Memory B cell (primary cell): ENCODE measurements around the gene LAMA5.

ENCODE experiments used
- ATAC-seq: fragments of 150-1000 bp; cut with Tn5 transposase; 2 replicates; pipeline ENCODE4 v1.10.0; 2021; ENCODE audit warnings: low read depth, mild to moderate bottlenecking, moderate library complexity
- DNase-seq, 2 donors: peaks; one replicate each; pipeline ENCODE4 v3.0.0; 2022; ENCODE audit warnings: low spot score in 2 of 2
- H3K27ac Mint-ChIP-seq: one replicate; pipeline ENCODE4 v1.8.0; 2022; ENCODE audit warnings: mild to moderate bottlenecking, moderate library complexity, mixed read lengths
- H3K27me3 Mint-ChIP-seq: one replicate; pipeline ENCODE4 v1.8.0; 2022; ENCODE audit warnings: mixed read lengths
- H3K36me3 Mint-ChIP-seq: one replicate; pipeline ENCODE4 v1.8.0; 2022; ENCODE audit warnings: mild to moderate bottlenecking, mixed read lengths
- H3K4me1 Mint-ChIP-seq: one replicate; pipeline ENCODE4 v1.8.0; 2022; ENCODE audit warnings: mixed read lengths
- H3K4me3 Mint-ChIP-seq: one replicate; pipeline ENCODE4 v1.8.0; 2022; ENCODE audit warnings: mild to moderate bottlenecking, moderate library complexity, mixed read lengths
- H3K9me3 Mint-ChIP-seq: one replicate; pipeline ENCODE4 v1.8.0; 2022; ENCODE audit warnings: mixed read lengths

The LAMA5 gene

GRCh38 chr20:62334881-62335280 is 32.2 kb downstream of the LAMA5 start:
- H3K4me1 Mint-ChIP-seq: peaks cover 36% of the 10 kb centered on the region
- H3K27ac Mint-ChIP-seq: no peak overlapping the region
- ATAC-seq: no peak

GRCh38 chr20:62333820-62334595 is 33.1 kb downstream of the LAMA5 start:
- H3K4me3 Mint-ChIP-seq: no peak overlapping the region
- H3K27me3 Mint-ChIP-seq: no peaks in the 10 kb centered on the region
- peaks cover 30% of the 10 kb centered on the region for H3K4me1 Mint-ChIP-seq
- ATAC-seq (no peak), DNase-seq (no peak)
- H3K9me3 Mint-ChIP-seq: peaks cover 3% of the 10 kb centered on the region
- no peak overlapping the region for H3K27ac Mint-ChIP-seq
- H3K36me3 Mint-ChIP-seq: peaks cover 3% of the 10 kb centered on the region

More at GRCh38 chr20:62334881-62335280, 32.2 kb downstream of the LAMA5 start:
- Mint-ChIP-seq H3K27me3 (no peaks in the 10 kb centered on the region), H3K4me3 (no peak overlapping the region), H3K9me3 (peaks cover 3% of the 10 kb centered on the region), H3K36me3 (peaks cover 5% of the 10 kb centered on the region)
- DNase-seq: no peak

GRCh38 chr20:62332989-62333819 is 33.9 kb downstream of the LAMA5 start:
- ATAC-seq: no peak
- Mint-ChIP-seq H3K4me1 (peaks cover 29% of the 10 kb centered on the region), H3K27me3 (no peaks in the 10 kb centered on the region), H3K9me3 (peaks cover 3% of the 10 kb centered on the region), H3K4me3 (no peak overlapping the region), H3K36me3 (peaks cover 6% of the 10 kb centered on the region), H3K27ac (no peak overlapping the region)
- no peak for DNase-seq

- no peak overlapping the region for H3K27ac Mint-ChIP-seq
- H3K4me1 Mint-ChIP-seq: peaks cover 22% of the 10 kb centered on the region
- DNase-seq (no peak), ATAC-seq (no peak)
- H3K4me3 Mint-ChIP-seq: no peak overlapping the region
- peaks cover 6% of the 10 kb centered on the region for H3K36me3 Mint-ChIP-seq
- H3K27me3 Mint-ChIP-seq: no peaks in the 10 kb centered on the region
- peaks cover 3% of the 10 kb centered on the region for H3K9me3 Mint-ChIP-seq
Observed at GRCh38 chr20:62332421-62332820, 34.7 kb downstream of the LAMA5 start.

GRCh38 chr20:62331347-62331746 is 35.8 kb downstream of the LAMA5 start:
- H3K4me3 Mint-ChIP-seq: no peak overlapping the region
- H3K4me1 Mint-ChIP-seq: peaks cover 12% of the 10 kb centered on the region
- no peak for ATAC-seq
- H3K9me3 Mint-ChIP-seq: no peaks in the 10 kb centered on the region
- H3K27me3 Mint-ChIP-seq: no peaks in the 10 kb centered on the region
- peaks cover 6% of the 10 kb centered on the region for H3K36me3 Mint-ChIP-seq
- H3K27ac Mint-ChIP-seq: no peak overlapping the region
- no peak for DNase-seq

- Mint-ChIP-seq H3K27ac (no peak overlapping the region), H3K27me3 (no peaks in the 10 kb centered on the region), H3K36me3 (peaks cover 10% of the 10 kb centered on the region), H3K4me1 (peaks cover 10% of the 10 kb centered on the region), H3K9me3 (no peaks in the 10 kb centered on the region), H3K4me3 (no peak overlapping the region)
- ATAC-seq: no peak
- no peak for DNase-seq
Observed at GRCh38 chr20:62330576-62331317, 36.4 kb downstream of the LAMA5 start.

GRCh38 chr20:62329389-62330377 is 37.4 kb downstream of the LAMA5 start:
- DNase-seq: no peak
- ATAC-seq: no peak

GRCh38 chr20:62328684-62329388 is 38.3 kb downstream of the LAMA5 start:
- Mint-ChIP-seq H3K4me1 (peaks cover 6% of the 10 kb centered on the region), H3K27ac (no peak overlapping the region), H3K36me3 (peaks cover 23% of the 10 kb centered on the region), H3K27me3 (no peaks in the 10 kb centered on the region), H3K9me3 (no peaks in the 10 kb centered on the region), H3K4me3 (no peak overlapping the region)
- no peak for ATAC-seq
- DNase-seq: no peak

More at GRCh38 chr20:62329389-62330377, 37.4 kb downstream of the LAMA5 start:
- Mint-ChIP-seq H3K27ac (no peak overlapping the region), H3K4me3 (no peak overlapping the region), H3K27me3 (no peaks in the 10 kb centered on the region), H3K4me1 (peaks cover 6% of the 10 kb centered on the region), H3K36me3 (peaks cover 19% of the 10 kb centered on the region), H3K9me3 (no peaks in the 10 kb centered on the region)

GRCh38 chr20:62327726-62328495 is 39.2 kb downstream of the LAMA5 start:
- Mint-ChIP-seq H3K27ac (no peak overlapping the region), H3K4me1 (peaks cover 6% of the 10 kb centered on the region), H3K36me3 (peaks cover 23% of the 10 kb centered on the region), H3K4me3 (no peak overlapping the region), H3K9me3 (no peaks in the 10 kb centered on the region), H3K27me3 (no peaks in the 10 kb centered on the region)
- ATAC-seq (no peak), DNase-seq (no peak)

GRCh38 chr20:62326959-62327725 is 40.0 kb downstream of the LAMA5 start:
- Mint-ChIP-seq H3K4me1 (peaks cover 6% of the 10 kb centered on the region), H3K27me3 (no peaks in the 10 kb centered on the region), H3K27ac (no peak overlapping the region), H3K9me3 (no peaks in the 10 kb centered on the region), H3K36me3 (peaks cover 23% of the 10 kb centered on the region), H3K4me3 (no peak overlapping the region)
- no peak for DNase-seq
- ATAC-seq: no peak

GRCh38 chr20:62326559-62326958 is 40.6 kb downstream of the LAMA5 start:
- no peak overlapping the region for H3K4me3 Mint-ChIP-seq
- H3K36me3 Mint-ChIP-seq: peaks cover 25% of the 10 kb centered on the region
- no peak for ATAC-seq
- H3K27me3 Mint-ChIP-seq: no peaks in the 10 kb centered on the region
- no peak for DNase-seq
- no peak overlapping the region for H3K27ac Mint-ChIP-seq
- no peaks in the 10 kb centered on the region for H3K9me3 Mint-ChIP-seq
- H3K4me1 Mint-ChIP-seq: peaks cover 6% of the 10 kb centered on the region
